GM23248 (cell line): ENCODE results near the gene SPATA32.

Experiments used
- EZH2 ChIP-seq: fragments of 200-600 bp; sonication (generic); IDR thresholded peaks from 2 replicates; pipeline ENCODE4 v1.6.1; 2018; ENCODE audit warnings: antibody characterized with exemption, mild to moderate bottlenecking; ENCODE audit not compliant: insufficient read depth, poor library complexity, severe bottlenecking
- EZH2phosphoT487 ChIP-seq: fragments of 200-600 bp; sonication (generic); IDR thresholded peaks from 2 replicates; pipeline ENCODE4 v1.6.1; 2018; ENCODE audit warnings: antibody characterized with exemption, moderate library complexity, mild to moderate bottlenecking, low read depth; ENCODE audit not compliant: insufficient read depth

DNA sequence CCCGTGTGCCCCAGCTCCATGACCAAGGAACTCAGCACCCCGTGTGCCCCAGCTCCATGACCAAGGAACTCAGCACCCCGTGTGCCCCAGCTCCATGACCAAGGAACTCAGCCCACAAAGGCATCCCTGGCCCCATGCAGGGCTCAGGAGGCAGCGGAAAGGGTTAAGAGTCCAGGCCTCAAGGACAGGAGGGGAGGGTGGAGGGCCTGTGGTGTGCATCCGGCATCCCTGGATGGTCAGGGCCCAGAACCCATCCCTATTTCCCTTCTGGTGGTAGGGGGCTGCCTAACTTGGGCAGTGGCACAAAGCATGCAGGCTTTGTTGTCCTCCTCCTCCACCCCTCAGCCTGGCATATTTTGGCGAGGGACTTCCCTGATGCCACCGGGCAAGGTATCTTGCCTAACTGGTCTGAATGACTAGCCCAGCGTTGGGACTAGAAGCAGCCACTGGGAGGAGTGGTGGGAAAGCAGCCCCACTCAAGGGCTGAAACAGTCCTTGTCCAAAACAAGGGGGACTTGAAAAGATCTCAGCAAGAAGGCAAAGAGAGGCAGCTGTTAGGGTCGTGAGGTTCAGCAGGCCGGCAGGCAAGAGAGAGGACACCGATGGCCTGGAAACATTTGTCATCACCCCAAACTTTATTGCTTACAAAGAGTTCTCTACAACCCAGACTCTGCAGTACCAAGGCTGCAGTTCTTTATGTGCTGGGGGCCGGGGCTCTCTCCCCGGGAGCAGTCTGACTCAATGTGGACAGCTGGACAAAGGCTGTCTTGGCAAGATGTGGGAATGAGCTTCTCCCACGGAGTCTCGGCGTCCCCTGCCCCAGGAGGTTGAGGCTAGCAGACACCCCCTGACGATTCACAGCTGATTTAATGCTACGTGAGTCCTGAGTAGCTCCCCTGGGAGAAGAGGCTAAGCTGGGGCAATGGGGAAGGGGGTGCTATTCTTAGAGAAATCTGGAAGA, 902 bp upstream of the SPATA32 start:
- TF ChIP-seq EZH2: no peak
- TF ChIP-seq EZH2phosphoT487: no peak
